HG03108 (cell line): ENCODE data around the gene KLHL40.

Source experiments
- ATAC-seq: cut with Tn5 transposase; IDR thresholded peaks from one replicate; pipeline ENCODE4 v1.9.1; 2021; ENCODE audit warnings: moderate library complexity; ENCODE audit not compliant: unreplicated experiment

Gene KLHL40, protein sequence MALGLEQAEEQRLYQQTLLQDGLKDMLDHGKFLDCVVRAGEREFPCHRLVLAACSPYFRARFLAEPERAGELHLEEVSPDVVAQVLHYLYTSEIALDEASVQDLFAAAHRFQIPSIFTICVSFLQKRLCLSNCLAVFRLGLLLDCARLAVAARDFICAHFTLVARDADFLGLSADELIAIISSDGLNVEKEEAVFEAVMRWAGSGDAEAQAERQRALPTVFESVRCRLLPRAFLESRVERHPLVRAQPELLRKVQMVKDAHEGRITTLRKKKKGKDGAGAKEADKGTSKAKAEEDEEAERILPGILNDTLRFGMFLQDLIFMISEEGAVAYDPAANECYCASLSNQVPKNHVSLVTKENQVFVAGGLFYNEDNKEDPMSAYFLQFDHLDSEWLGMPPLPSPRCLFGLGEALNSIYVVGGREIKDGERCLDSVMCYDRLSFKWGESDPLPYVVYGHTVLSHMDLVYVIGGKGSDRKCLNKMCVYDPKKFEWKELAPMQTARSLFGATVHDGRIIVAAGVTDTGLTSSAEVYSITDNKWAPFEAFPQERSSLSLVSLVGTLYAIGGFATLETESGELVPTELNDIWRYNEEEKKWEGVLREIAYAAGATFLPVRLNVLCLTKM

DNA sequence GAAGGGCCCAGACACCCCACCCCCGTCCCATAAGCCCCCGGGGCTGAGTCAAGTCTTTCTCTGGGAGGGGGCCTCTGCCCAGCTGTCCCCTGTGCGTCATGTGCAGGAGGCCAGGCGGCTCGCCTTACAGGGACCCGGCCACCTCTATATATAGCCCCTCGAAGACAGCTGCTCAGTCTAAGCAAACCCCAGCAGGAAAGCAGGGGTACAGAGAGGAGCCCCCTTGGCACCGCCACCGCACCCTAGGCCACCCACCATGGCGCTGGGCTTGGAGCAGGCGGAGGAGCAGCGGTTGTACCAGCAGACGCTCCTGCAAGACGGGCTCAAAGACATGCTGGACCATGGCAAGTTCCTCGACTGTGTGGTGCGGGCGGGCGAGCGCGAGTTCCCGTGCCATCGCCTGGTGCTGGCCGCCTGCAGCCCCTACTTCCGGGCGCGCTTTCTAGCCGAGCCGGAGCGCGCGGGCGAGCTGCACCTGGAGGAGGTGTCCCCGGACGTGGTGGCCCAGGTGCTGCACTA, at the start of gene KLHL40:
KLHL40 (plus strand) TSS at position 175 of the 519 bp plus-strand sequence; CDS start at position 257, 82 bp downstream.
- ATAC-seq, result no peak

DNA sequence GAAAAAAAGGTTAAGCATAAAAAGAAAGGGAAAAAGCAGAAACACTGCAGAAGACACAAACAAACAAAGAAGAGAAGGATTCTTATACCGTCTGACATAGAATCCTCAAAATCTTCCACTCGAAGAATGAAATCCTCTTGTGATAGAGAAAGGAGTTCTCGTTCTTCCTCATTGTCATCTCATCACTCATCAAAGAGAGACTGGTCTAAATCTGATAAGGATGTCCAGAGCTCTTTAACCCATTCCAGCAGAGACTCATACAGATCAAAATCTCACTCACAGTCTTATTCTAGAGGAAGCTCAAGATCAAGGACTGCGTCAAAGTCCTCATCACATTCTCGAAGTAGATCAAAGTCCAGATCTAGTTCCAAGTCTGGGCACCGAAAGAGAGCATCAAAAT, 48.3 kb upstream of the KLHL40 start:
- ATAC-seq, result no peak

DNA sequence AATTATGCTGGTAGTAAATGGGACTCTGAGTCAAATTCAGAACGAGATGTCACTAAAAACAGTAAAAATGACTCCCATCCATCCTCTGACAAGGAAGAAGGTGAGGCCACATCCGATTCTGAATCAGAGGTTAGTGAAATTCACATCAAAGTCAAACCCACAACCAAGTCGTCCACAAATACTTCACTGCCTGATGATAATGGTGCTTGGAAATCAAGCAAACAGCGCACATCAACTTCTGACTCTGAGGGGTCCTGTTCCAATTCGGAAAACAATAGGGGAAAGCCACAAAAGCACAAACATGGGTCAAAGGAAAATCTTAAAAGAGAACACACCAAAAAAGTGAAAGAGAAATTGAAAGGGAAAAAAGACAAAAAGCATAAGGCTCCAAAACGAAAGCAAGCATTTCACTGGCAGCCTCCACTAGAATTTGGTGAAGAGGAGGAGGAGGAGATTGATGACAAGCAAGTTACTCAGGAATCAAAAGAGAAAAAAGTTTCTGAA, 46.9 kb upstream of the KLHL40 start:
- ATAC-seq, result no peak

DNA sequence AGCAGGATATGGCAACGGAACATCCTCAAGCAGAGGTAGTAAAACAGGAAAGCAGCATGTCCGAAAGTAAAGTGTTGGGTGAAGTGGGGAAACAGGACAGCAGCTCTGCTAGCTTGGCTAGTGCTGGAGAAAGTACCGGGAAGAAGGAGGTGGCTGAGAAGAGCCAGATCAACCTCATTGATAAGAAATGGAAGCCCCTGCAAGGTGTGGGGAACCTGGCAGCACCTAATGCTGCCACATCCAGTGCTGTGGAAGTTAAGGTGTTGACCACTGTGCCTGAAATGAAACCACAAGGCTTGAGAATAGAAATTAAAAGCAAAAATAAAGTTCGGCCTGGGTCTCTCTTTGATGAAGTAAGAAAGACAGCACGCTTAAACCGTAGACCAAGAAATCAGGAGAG, 46.1 kb upstream of the KLHL40 start:
- no peak for ATAC-seq

- no peak for ATAC-seq
Measured at GRCh38 chr3:42640129-42640528, 45.2 kb upstream of the KLHL40 start.

DNA sequence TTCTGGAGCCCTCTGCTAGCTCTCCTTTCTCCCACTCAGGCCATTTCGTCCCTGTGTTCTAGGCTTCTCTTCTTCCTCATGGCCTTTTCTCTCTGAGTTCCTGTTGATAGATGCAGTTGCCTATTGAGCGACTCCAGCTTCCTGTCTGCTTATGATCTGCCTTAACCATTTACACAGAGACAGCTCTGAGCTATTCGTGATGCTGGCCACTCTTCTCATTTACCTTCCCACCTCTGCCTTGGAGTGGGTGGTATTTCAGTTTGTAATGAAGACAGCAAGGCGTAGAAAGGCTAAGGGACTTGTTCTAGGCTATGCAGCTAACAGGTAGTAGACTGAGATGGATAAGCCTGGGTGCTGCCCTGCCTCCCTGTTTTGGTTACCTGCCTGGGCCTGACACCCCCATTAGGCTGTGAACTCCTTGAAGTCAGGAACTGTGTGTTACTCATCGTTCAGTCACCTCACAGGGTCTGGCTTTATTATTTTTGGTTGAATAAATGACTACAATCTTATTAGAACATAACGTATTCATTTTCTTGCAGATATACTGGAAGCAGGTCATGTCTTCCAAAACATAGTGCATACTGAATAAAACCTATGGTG, 44.5 kb upstream of the KLHL40 start:
- ATAC-seq, result no peak

GRCh38 chr3:42647821-42648459, 37.4 kb upstream of the KLHL40 start:
- no peak for ATAC-seq

- no peak for ATAC-seq
Measured at GRCh38 chr3:42649006-42649405, 36.3 kb upstream of the KLHL40 start.

DNA sequence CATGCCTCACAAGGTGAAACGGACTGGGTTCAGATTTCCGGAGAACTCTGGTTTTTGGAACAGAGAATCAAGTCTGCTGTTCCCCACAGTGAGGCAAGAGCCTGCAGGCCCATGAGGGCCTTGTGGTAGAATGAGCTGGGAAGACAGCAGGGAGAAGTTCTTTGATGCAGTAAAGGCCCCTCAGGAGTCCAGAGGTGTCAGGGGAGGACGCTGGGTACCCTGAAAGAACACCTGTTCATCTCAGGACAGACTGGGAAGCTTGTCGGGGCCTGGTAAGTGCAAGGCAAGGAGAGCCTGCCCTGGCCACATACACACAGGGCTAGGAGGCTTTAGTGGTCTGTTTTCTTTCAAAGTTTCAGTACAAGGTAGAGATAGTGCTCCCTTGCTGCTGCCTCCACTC, 35.6 kb upstream of the KLHL40 start:
- no peak for ATAC-seq

GRCh38 chr3:42651248-42652091, 33.9 kb upstream of the KLHL40 start:
- ATAC-seq, result no peak

DNA sequence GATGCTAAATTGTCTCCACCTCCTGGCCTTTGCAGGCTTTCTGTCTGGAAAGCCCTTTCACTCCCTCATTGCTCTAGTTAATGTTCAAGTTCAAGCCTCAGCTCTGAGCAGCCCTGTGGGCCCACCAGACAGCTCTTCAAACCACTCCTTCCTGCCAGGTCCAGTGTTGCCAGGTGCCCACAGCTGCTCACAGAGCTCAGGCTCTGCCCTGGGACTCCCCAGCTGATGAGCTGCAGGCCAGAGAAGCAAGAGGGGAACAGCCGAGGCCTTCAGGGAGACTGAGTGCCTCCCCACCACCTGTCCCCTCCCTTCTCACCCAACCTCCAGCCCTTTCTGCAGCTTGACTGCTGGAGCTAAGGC, 33.1 kb upstream of the KLHL40 start:
- peak; percentile 29 for ATAC-seq

- ATAC-seq, result peak; percentile 82
Measured at GRCh38 chr3:42652611-42653302, 32.6 kb upstream of the KLHL40 start.

- ATAC-seq, result no peak
Measured at GRCh38 chr3:42653303-42653559, 32.1 kb upstream of the KLHL40 start.

DNA sequence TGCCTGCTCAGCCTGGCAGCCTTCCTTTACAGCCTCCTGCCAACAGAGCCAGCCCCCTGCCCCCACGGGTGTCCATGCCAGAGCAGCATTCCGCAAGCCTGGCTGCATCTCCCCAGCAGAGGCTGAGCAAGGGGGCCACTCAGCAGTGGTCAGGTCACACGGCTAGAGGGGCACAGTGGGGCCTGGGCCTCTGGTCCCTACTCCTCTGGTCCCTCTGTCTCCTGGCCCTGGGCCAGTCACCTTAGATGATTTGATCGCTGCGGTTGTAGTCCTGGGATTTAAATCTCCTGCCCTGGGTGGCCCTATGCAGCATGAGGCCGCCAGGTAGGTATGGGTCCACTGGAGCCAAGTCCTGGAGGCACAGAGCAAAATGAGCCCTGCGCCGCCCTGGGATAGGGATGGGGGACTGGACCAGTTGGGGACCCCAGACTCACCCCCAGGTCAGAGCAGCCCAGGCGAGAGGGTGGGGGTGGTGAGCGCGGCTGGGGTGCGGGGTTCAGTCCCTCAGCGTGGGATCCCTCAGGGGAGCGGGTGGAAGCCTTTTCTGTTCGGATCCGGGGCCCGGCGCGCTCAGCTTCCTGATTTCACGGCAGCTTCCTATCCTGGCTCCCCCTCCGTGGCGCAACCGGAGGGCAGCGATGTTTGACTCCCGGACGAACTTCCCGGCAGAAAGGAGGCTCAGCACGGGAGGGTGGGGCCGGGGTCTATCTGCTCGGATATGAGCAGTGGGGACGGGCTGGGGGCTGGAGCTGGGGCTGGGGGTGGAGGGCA, 31.6 kb upstream of the KLHL40 start, which contains the start of gene ZBTB47:
ZBTB47 (plus strand) TSS at position 138 of the 771 bp plus-strand sequence. CDS start 4,659 bp downstream, outside the sequence.
- no peak for ATAC-seq

- no peak for ATAC-seq
Measured at GRCh38 chr3:42654331-42655201, 30.8 kb upstream of the KLHL40 start.

DNA sequence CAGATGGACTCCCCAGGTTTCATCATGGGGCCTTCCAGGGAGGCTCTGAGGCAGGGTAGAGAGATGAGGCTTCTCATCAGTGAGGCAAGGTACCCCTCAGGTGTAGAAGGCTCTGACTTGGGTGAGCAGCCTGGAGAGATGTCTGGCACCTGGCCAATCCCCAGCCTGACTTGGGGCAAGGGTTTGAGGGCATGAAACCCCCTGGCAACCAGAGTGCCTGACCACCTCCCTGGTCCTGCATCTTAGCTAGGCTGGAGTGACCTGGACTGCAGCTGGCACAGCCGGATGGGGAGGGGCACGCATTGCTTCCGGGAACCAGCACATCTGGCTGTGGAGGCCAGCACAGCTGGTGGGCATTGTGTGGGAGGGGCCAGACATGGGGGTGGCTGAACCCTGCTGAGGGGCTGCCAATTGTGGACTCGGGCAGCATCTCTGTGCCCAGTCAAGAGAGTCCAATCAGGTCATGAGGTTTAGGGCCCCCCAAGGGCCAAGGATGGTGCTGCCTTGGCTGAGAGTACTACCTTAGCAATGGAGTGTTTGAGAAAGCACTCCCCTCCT, 29.9 kb upstream of the KLHL40 start:
- no peak for ATAC-seq

DNA sequence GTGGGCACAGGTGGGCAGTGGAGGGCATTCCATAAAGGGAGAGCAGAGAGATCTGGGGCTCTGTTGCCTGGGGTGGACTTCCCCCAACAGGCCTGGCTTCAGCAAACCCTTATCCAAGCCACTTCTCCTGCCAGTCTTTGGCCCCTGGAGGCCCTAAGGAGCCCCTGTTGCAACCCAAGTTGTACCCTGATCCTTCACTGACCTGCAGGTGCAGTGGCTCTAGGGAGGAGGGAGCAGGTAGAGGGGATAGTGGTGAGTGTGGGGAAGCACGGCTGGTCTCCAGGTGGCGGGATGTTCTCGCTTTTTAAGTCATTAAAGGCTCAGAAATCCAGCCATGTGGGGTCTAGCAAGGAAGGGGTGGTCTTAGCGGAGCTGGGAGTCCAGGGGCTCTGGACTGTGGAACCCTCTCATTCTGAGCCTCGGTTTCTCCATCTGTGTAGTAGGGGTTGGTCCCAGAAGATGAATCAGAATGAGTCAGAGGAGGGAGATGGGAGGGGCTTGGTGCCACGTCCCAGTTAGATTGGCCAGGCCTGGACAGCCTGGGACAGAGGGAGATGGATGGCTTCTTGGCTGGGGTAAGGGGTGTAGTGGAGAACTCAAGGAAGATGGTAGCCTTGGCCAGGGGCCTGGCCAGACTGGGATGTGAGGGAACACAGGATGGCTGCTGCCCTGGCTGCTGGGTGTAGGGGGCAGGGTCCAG, 29.2 kb upstream of the KLHL40 start:
- no peak for ATAC-seq
